Natural killer cell treated with Interleukin-12 subunit alpha and Interleukin-12 subunit beta and Interleukin-15 and Interleukin-18, amount 100 ng/mL, for 72 hours (primary cell): Measurements from ENCODE around the gene IQCN. TPM values are rescaled to one million over a fixed set of nuclear protein-coding genes. Genes with fewer than 3 reads are reported as not detected.
"Not testable (repeated sequence)": the region's sequence is repeated elsewhere in the genome, so short reads cannot be mapped to it uniquely, and the experiment has no call there.

Source experiments
- ATAC-seq, 2 donors: fragments of 150-1000 bp; cut with Tn5 transposase in 1 of 2; sonication (Bioruptor Pico), chemical (Tn5 transposase) in 1 of 2; 2 replicates each; pipeline ENCODE4 v1.10.0; 2021
- DNase-seq: peaks from one replicate; pipeline ENCODE4 v3.0.0; 2022; ENCODE audit warnings: low spot score
- H3K27ac Mint-ChIP-seq, 2 donors: 1 replicate in 1 of 2; 2 replicates in 1 of 2; pipeline ENCODE4 v1.8.0; 2022; ENCODE audit warnings: mixed read lengths in 2 of 2, mild to moderate bottlenecking in 1 of 2, moderate library complexity in 1 of 2
- H3K27me3 Mint-ChIP-seq, 2 donors: 1 replicate in 1 of 2; 2 replicates in 1 of 2; pipeline ENCODE4 v1.8.0; 2022; ENCODE audit warnings: mixed read lengths in 2 of 2
- H3K36me3 Mint-ChIP-seq: one replicate; pipeline ENCODE4 v1.8.0; 2022; ENCODE audit warnings: mixed read lengths
- H3K4me1 Mint-ChIP-seq, 2 donors: 1 replicate in 1 of 2; 2 replicates in 1 of 2; pipeline ENCODE4 v1.8.0; 2022; ENCODE audit warnings: low read depth in 2 of 2, mixed read lengths in 2 of 2, mild to moderate bottlenecking in 1 of 2
- H3K4me3 Mint-ChIP-seq: one replicate; pipeline ENCODE4 v1.8.0; 2022; ENCODE audit warnings: mixed read lengths
- H3K9me3 Mint-ChIP-seq: 2 replicates; pipeline ENCODE4 v1.8.0; 2022; ENCODE audit warnings: mixed read lengths
- total RNA-seq, 2 donors: library from RNA; stranded (reverse); gene quantifications; one replicate each; pipeline ENCODE4 v1.2.3, GENCODE V29; 2022

IQCN gene
- total RNA-seq, 2 donors from 2014 or later, result 1.5 to 4.0 TPM

DNA sequence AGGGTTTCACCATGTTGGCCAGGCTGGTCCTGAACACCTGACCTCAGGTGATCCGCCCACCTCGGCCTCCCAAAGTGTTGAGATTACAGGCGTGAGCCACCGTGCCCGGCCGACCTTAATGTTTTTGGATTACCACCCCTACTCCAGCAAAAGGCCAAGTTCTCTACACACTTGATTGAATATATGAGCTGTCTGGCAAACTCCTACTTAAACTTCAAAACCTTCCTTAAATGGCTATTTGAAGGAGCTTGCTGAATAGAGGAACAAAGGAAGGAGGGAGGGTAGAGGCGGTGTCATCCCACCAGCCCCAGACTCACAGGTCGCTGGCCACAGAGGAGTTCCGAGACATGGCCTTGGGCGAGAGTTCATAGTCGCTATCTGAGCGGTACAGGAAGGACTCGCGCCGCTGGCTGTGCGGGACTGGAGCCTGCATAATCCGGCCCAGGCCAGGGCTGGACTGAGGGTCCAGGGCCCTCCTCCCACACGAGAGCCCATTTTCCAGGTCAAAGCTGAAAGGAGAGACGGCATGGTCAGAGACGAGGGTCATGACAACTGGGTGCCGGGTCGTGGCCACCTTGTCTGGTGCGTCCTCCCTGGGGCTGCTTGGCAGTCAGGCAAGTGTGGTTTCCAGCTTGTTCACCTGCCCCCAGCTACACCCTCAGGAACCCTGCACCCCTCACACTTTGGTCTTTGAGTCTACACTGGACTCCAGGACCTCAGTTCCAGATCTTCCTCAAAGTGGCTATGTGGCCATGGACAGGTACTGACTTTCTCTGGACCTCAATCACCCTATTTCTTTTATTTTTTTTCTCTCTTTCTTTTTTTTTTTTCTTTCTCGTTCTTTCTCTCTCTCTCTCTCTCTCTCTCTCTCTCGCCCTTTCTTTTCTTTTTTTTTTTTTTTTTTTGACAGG, 52.2 kb downstream of the IQCN start:
- no peak for ATAC-seq
- H3K4me3 Mint-ChIP-seq, result no peak overlapping the region
- H3K27me3 Mint-ChIP-seq, result peaks cover 15 to 26% of the 10 kb centered on the region in 2 donors

GRCh38 chr19:18220632-18221275, 53.5 kb downstream of the IQCN start:
- H3K9me3 Mint-ChIP-seq, result no peaks in the 10 kb centered on the region

More for the DNA sequence above, 52.2 kb downstream of the IQCN start:
- Mint-ChIP-seq H3K4me1 (peaks cover 20 to 29% of the 10 kb centered on the region in 2 donors), H3K27ac (no peak overlapping the region), H3K36me3 (no peaks in the 10 kb centered on the region), H3K9me3 (no peaks in the 10 kb centered on the region)
- DNase-seq, result no peak

GRCh38 chr19:18219911-18220631, 54.2 kb downstream of the IQCN start:
- no peak overlapping the region for H3K27ac Mint-ChIP-seq
- DNase-seq (no peak), ATAC-seq (no peak)
- no peaks in the 10 kb centered on the region for H3K36me3 Mint-ChIP-seq
- peaks cover 16 to 19% of the 10 kb centered on the region in 2 donors for H3K4me1 Mint-ChIP-seq
- no peak overlapping the region for H3K4me3 Mint-ChIP-seq
- H3K9me3 Mint-ChIP-seq, result no peaks in the 10 kb centered on the region
- peaks cover 17 to 22% of the 10 kb centered on the region in 2 donors for H3K27me3 Mint-ChIP-seq

More at GRCh38 chr19:18220632-18221275, 53.5 kb downstream of the IQCN start:
- Mint-ChIP-seq H3K4me3 (no peak overlapping the region), H3K36me3 (no peaks in the 10 kb centered on the region), H3K27ac (no peak overlapping the region), H3K4me1 (peaks cover 18 to 24% of the 10 kb centered on the region in 2 donors), H3K27me3 (peaks cover 15 to 22% of the 10 kb centered on the region in 2 donors)
- DNase-seq (no peak), ATAC-seq (no peak)

DNA sequence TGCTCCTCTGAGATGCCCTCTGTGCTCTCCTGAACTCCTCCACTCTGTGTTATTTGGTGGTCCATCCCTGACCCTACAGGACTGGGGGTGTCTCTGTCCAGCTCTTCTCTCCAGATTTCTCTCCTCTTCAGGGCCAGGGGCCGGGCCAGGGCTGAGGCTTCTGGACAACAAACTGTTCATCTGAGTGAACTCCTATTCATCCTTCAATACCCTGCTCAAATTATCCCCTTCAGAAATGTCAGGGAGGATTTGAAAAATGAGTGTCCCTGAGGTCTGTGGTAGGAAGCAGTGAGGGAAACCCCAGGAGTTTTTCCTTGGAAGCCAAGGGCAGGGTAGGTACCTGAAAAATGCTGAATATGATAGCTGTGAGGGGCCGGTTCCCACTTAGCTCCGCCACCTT, 55.7 kb downstream of the IQCN start:
- DNase-seq, result no peak
- H3K4me3 Mint-ChIP-seq, result no peak overlapping the region
- peaks cover 5 to 9% of the 10 kb centered on the region in 2 donors for H3K4me1 Mint-ChIP-seq
- H3K9me3 Mint-ChIP-seq, result no peaks in the 10 kb centered on the region
- no peaks in the 10 kb centered on the region for H3K36me3 Mint-ChIP-seq
- H3K27ac Mint-ChIP-seq, result no peak overlapping the region
- H3K27me3 Mint-ChIP-seq, result peaks cover 14% of the 10 kb centered on the region in 2 donors
- ATAC-seq, result no peak

GRCh38 chr19:18218159-18218558, 56.1 kb downstream of the IQCN start:
- no peaks in the 10 kb centered on the region for H3K9me3 Mint-ChIP-seq
- H3K4me3 Mint-ChIP-seq, result no peak overlapping the region
- peaks cover 14% of the 10 kb centered on the region in 2 donors for H3K27me3 Mint-ChIP-seq
- H3K36me3 Mint-ChIP-seq, result no peaks in the 10 kb centered on the region
- peaks cover 5 to 9% of the 10 kb centered on the region in 2 donors for H3K4me1 Mint-ChIP-seq
- ATAC-seq (no peak), DNase-seq (no peak)
- no peak overlapping the region for H3K27ac Mint-ChIP-seq

- Mint-ChIP-seq H3K9me3 (no peaks in the 10 kb centered on the region), H3K27ac (no peak overlapping the region), H3K27me3 (peaks cover 14% of the 10 kb centered on the region in 2 donors), H3K4me1 (peaks cover 5 to 9% of the 10 kb centered on the region in 2 donors), H3K4me3 (no peak overlapping the region), H3K36me3 (no peaks in the 10 kb centered on the region)
- ATAC-seq (no peak), DNase-seq (no peak)
Observed at GRCh38 chr19:18216789-18217188, 57.5 kb downstream of the IQCN start.

DNA sequence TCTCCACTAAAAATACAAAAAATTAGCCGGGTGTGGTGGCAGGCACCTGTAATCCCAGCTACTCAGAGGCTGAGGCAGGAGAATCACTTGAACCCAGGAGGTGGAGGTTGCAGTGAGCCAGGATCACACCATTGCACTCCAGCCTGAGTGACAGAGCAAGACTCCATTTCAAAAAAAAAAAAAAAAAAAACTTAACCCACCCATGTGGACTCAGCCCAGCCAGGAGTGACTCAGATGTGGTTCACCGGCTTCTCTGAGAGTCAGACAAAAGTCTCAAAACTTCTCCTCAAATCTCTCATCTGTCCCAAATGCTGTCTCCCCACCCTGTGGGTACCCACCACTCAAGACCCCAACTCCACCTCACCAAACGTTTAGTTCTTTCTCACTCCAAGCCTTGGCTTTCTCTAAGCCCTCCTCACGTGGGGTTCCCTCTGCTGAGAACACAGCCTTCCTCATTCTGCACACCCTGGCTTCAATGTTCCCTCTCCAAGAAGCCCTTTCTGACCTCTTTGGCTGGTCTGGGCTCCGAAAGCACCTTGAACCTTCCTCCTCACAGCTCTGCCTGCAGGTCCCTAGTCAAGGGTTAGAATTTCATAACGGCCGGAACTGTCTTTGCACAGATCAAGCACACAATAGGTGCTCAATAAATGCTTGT, 59.3 kb downstream of the IQCN start:
- peaks cover 8 to 12% of the 10 kb centered on the region in 2 donors for H3K27me3 Mint-ChIP-seq
- no peaks in the 10 kb centered on the region for H3K36me3 Mint-ChIP-seq
- no peak overlapping the region for H3K4me3 Mint-ChIP-seq
- no peaks in the 10 kb centered on the region for H3K9me3 Mint-ChIP-seq
- DNase-seq (no peak), ATAC-seq (no peak)
- H3K27ac Mint-ChIP-seq, result no peak overlapping the region
- H3K4me1 Mint-ChIP-seq, result peaks cover 3 to 5% of the 10 kb centered on the region in 2 donors

- no peak for ATAC-seq
- Mint-ChIP-seq H3K4me3 (no peak overlapping the region), H3K27ac (peak overlapping the region; percentile 11 to 68)
Observed at GRCh38 chr19:18211683-18212082, 62.6 kb downstream of the IQCN start.

DNA sequence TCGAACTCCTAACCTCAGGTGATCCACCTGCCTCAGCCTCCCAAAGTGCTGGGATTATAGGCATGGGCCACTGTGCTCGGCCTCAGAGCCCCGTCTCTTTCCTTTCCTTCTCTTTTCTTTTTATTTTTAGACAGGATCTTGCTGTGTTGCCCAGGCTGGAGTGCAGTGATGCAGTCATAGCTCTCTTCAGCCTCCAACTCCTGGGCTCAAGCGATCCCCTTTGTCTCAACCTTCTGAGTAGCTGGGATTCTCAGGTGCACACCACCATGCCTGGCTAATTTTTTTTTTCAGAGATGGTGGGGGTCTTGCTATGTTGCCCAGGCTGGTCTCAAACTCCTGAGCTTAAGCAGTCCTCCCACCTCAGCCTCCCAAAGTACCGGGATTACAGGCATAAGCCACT, 64.3 kb downstream of the IQCN start:
- not testable (repeated sequence) for ATAC-seq, H3K9me3 Mint-ChIP-seq

More at GRCh38 chr19:18211683-18212082, 62.6 kb downstream of the IQCN start:
- Mint-ChIP-seq H3K36me3 (no peaks in the 10 kb centered on the region), H3K9me3 (no peaks in the 10 kb centered on the region), H3K27me3 (peaks cover 5 to 16% of the 10 kb centered on the region in 2 donors), H3K4me1 (peaks cover 0 to 3% of the 10 kb centered on the region in 2 donors)
- DNase-seq, result no peak

GRCh38 chr19:18208098-18208951, 65.9 kb downstream of the IQCN start:
- Mint-ChIP-seq H3K36me3 (no peaks in the 10 kb centered on the region), H3K4me3 (no peak overlapping the region), H3K27me3 (peaks cover 5 to 12% of the 10 kb centered on the region in 2 donors), H3K4me1 (peaks cover 5 to 7% of the 10 kb centered on the region in 2 donors), H3K27ac (no peak overlapping the region), H3K9me3 (no peaks in the 10 kb centered on the region)
- DNase-seq (no peak), ATAC-seq (no peak)

More for the DNA sequence above, 64.3 kb downstream of the IQCN start:
- peaks cover 5 to 12% of the 10 kb centered on the region in 2 donors for H3K27me3 Mint-ChIP-seq
- not testable (repeated sequence) for H3K27ac Mint-ChIP-seq, H3K4me3 Mint-ChIP-seq, DNase-seq, H3K4me1 Mint-ChIP-seq, H3K36me3 Mint-ChIP-seq
